Measurements from ENCODE around the gene CCDC138.

CCDC138 gene

DNA sequence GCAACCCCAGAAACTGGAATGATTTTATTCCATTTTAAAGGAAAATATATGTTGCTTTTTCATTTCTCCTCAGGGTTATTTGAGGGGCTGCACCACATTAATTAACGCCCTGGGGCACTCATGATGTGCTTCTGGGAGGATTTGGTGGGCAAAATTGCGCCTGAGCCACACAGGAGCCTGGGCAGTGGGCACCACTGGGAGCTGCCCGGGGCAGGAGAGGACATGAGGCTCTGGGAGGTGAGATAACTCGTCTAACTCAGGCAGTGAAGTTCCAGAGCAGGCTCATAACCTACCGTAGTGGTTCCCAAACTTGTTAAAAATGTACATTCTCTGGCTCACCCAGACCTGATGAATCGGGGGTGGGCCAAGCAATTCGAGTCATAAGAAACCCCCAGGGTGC is 134.1 kb downstream of the CCDC138 start:
- no peak for DNase-seq

DNA sequence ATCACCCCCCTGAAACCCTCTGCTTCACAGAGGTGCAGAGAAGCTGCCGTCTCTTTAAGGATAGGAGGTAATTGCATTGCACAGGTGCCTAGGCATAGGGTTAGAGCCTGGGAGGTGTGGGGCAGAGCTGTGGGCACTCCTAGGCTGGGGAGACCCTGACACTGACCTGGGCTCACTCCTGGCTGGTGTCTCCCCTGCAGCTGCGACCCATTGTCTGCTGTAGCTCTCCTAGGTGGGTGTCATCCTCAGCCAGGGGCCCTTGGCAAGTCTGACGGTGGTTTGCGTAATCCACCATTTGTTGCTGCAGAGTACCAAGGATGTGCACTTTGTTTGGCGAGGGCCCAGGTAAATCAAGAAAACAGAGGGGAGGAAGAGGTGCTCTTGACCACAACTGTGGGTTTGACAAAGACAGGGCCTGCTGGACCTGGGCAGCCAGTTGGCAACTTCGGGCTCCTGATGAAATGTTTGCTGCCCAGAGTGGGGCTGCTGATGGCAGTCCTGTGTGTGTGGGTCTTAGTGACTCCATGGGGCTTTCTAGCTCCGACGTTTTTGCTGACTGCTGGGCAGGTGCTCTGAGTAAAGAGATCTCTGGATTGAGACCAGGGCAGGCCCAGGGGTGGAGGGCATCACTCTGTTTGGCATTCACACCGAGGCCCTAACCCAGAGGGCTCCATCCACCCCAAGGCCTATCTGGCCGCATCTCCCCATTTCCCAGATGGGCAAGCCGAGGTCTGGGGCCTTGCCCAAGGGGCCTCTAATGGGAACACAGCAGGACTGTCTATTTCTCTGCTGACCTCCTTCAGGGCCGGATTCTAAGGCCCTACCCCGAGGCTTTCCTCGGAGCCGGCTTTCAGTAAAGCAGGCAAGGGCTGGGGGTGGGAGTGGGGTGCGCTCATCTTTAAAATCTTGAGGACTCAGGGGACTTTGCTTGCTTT is 134.8 kb downstream of the CCDC138 start:
- DNase-seq = no peak

DNA sequence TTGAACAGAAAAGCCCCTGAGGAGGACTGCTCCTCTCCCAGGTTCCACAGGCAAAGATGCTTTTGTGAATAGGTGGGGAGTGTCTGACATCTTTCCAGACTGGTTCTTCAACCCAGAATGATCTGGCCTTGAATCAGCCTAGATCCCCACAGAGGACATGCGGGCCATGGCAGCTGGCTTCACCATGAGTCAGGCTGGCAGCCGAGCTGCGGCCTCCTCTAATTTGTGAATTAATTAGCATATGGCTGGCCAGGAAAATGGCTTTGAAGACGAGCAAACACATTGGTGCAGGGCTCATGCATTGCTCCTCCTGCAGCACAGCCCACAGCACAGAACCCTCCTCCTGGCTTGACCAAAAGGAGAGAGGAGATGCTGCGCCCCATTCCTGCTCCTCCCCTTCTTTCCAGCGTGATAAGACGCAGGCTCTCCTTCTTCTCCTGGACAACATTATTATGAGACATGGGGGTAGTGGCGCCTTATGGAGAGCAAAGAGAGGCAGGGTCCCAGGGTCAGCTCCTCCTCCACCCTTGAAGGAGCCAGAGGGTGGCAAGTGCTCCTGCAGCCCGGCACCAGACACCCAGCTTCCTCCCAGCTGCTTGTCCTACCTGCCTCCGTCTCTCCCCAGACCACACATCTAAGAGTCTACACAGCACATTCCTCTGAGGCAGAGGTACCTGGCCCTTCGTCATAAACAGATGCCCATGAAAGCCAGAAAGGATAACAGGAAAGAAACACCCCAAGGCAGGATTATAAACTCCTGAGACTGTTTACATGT is 135.8 kb downstream of the CCDC138 start:
- DNase-seq = no peak

DNA sequence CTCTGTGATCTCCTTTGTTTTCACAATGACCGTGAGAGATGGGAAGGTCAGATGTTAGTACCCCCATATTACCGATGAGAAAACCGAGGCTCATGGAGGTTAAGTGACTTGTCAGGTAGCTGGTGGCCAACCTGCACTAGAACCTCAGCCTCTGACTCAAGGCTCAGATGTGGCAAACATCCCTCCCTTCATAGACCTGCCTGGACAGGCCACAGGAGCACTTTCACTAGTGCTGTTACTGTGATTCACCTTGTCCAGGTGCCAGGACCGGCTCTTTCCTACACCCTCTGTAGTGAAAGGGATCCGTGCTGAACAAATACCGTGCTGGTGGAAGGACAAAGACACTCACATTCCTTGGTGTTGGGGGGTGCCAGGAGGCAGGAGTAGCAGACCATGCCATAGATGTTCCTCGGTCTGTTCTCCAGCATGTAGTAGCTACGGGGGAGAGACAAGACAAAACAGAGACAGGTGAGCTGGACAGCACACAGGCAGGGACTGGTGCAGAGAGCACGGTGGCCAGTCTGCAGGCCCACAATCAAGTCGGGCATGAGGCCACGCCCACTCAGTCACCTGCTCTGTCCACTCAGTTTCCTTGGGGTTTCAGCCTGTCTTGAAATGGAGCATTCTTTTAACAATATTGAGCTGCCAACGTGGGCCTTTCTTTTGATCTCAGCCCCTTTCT is 136.6 kb downstream of the CCDC138 start:
- no peak for DNase-seq

DNA sequence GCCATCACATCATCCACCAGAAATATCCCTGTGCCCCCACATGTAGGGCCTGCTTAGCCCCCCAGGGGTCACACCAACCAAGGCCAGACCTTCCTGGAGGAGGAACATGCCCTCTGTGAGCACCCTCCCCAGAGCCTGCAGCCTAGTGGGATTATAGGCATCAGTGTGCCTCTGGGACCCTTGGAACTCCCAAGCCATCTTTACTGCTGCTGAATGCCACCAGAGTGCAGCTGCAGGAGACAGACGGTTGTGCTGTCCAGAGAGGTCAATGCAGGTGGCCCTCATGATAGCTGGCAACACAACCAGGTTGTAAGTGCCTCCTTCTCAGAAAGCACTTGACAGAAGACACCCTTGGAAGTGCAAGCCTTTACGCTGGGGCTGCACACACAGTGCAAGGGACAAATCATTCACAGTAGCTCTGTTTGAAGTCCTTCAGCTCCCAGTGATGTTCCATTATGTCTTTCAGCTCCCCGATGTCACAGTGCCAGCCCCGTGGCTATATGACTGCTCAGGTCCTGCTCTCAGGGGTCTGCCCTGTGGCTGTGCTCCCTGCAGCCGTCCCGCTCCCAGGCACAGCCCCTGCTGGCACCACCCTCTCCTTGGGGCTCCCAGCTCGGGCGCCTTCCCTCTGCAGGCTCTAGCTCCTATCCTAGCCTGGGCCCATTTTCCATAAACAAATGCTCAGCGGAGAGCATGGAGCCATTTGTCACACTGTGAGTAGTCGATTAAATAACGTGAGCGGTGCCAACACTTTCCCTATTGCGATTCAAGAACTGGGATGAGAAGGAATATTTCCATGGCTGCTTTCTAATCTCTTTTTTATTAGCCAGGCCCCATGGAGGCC is 137.4 kb downstream of the CCDC138 start:
- no peak for DNase-seq

DNA sequence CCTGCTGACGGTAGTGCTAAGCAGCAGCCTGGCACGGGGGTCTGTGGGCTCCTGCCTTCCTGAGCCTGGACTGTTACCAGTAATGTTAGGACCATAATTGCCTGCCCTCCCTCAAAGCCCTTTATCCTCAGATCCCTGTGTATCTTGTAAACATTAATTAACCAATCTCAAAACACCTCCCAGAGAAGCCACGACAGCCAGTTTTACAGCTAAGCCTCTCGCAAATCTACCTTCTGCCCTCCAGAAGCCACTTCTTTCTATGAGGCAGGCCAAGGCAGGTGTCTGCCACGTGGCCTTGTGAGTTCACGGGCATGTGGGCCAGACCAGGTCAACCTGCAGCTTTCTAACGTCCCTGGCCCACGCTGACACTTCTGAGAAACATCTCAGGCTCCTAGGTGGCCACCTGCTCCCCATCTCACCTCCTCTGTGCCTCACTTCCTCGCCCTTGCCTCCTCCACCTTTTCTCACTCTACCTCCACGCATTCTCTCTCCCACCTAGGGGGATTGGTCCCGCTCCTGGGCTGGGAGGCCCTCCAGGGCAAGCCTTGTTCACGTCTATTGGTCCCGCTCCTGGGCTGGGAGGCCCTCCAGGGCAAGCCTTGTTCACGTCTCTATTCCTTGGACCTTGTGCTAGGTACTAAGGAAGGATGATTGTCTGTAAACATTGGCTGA is 138.1 kb downstream of the CCDC138 start:
- no peak for DNase-seq

DNA sequence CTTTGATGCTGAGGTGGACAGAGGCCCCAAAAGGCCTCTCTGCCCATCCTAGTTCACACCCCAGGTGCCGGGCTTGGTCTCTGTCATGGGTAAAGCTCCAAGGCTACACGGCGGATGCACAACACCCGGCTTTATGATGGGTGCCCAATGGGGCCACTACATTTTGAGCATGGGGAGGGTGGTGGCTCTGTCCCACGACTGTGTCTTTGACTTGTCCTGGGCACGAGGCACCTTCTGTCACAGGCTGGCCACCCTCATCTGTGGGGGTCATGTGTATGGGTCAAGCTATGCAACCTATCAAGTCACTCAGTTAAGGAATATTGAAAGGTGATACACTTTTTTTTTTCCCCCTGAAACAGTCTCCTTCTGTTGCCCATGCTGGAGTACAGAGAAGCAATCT is 138.7 kb downstream of the CCDC138 start:
- no peak for DNase-seq

- DNase-seq = no peak
Observed at GRCh38 chr2:108925735-108926134, 139.2 kb downstream of the CCDC138 start.

Measured in NCI-H1105 (cell line).